ENCODE data around the gene CPB2.

The CPB2 gene

DNA sequence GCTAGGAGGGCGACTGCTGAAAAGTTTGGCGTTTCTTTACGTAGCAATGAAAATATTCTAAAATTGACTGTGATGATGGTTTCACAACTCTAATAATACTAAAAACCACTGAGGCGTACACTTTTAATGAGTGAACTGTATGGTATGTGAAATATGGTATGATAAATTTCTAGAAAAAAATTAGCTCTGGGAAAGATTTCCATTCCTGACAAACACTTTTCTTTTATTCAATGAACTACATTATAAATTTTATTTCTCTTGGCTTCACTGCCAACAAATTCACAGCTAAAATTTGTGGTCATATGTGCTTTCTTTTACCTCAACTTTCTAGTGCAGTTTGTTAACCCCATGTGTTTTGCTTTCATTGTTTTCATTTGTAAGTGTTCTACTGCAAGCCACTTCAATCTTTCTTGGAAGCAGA is 63.4 kb downstream of the CPB2 start:
- TF ChIP-seq, protein P1, sequence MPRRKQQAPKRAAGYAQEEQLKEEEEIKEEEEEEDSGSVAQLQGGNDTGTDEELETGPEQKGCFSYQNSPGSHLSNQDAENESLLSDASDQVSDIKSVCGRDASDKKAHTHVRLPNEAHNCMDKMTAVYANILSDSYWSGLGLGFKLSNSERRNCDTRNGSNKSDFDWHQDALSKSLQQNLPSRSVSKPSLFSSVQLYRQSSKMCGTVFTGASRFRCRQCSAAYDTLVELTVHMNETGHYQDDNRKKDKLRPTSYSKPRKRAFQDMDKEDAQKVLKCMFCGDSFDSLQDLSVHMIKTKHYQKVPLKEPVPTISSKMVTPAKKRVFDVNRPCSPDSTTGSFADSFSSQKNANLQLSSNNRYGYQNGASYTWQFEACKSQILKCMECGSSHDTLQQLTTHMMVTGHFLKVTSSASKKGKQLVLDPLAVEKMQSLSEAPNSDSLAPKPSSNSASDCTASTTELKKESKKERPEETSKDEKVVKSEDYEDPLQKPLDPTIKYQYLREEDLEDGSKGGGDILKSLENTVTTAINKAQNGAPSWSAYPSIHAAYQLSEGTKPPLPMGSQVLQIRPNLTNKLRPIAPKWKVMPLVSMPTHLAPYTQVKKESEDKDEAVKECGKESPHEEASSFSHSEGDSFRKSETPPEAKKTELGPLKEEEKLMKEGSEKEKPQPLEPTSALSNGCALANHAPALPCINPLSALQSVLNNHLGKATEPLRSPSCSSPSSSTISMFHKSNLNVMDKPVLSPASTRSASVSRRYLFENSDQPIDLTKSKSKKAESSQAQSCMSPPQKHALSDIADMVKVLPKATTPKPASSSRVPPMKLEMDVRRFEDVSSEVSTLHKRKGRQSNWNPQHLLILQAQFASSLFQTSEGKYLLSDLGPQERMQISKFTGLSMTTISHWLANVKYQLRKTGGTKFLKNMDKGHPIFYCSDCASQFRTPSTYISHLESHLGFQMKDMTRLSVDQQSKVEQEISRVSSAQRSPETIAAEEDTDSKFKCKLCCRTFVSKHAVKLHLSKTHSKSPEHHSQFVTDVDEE (CRISPR knock-in tag; IDR thresholded peaks at IDR 0.05) = no peak
- TF ChIP-seq, protein P2, sequence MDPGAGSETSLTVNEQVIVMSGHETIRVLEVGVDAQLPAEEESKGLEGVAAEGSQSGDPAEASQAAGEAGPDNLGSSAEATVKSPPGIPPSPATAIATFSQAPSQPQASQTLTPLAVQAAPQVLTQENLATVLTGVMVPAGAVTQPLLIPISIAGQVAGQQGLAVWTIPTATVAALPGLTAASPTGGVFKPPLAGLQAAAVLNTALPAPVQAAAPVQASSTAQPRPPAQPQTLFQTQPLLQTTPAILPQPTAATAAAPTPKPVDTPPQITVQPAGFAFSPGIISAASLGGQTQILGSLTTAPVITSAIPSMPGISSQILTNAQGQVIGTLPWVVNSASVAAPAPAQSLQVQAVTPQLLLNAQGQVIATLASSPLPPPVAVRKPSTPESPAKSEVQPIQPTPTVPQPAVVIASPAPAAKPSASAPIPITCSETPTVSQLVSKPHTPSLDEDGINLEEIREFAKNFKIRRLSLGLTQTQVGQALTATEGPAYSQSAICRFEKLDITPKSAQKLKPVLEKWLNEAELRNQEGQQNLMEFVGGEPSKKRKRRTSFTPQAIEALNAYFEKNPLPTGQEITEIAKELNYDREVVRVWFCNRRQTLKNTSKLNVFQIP (CRISPR knock-in tag; IDR thresholded peaks at IDR 0.05; ENCODE audit: borderline replicate concordance, low read depth) = no peak
- no peak for ATAC-seq

DNA sequence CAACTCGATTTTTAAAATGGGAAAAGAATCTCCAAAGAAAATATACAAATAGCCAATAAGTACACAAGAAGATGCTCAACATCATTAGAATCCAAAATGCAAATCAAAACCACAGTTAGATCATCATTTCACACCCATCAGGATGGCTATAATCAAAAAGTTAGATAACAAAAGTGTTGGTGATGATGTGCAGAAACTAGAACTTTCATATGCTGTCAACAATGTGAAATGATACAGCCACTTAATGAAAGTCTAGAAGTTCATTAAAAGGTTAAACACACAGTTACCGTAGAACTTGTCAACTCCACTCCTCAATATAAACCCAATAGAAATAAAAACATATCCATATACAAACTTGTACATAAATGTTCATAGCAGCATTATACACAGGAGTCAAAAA is 64.1 kb downstream of the CPB2 start:
- ATAC-seq = no peak
- no peak for TF ChIP-seq ZFP3 (CRISPR knock-in tag; IDR thresholded peaks at IDR 0.05)
- TF ChIP-seq TOX (CRISPR knock-in tag; IDR thresholded peaks at IDR 0.05; ENCODE audit: borderline replicate concordance) = no peak
- TF ChIP-seq GLIS3 (CRISPR knock-in tag; IDR thresholded peaks at IDR 0.05) = no peak
- TF ChIP-seq TCF4 (CRISPR knock-in tag; IDR thresholded peaks at IDR 0.05; ENCODE audit: borderline replicate concordance) = no peak
- no peak for TF ChIP-seq ARNTL (CRISPR knock-in tag; IDR thresholded peaks at IDR 0.05; ENCODE audit: borderline replicate concordance, low read depth)
- no peak for TF ChIP-seq ZC3H10 (CRISPR knock-in tag; IDR thresholded peaks at IDR 0.05)
- no peak for TF ChIP-seq ZFP30 (CRISPR knock-in tag; IDR thresholded peaks at IDR 0.05)
- TF ChIP-seq ISL1 (CRISPR knock-in tag; IDR thresholded peaks at IDR 0.05) = no peak

DNA sequence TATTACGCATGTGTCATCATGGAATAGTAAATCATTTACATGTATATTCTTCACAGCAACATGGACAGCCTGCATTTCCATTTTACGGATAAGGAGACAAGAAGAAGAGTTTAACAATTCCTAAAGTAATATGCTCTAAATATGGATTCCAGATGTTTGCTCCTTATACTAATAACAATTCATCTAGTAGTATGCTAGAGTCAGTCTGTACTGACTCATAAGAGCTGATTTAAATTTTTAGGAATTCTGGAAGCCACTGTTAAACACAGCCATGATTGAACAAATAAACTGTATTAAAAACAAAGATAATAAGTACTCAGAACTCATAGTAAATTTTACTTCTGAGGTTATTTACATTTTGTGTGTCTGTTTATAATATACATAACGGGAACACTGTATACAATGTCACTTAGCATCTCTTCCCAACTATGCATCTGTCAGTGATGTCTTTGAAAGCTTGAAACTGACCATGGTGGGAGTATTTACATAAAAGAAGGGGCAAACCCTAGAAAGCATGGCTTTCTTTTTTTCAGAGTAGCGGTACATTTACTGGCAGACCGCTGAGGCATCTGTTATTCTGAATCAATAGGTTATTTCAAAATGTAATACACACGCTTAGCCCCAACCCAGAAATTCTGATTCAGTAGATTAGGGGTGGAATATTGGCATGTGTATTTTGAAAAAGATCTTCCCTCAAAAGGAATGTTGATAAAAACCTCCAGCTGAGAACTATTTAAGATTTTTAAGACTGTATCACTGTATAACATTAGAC is 65.2 kb downstream of the CPB2 start:
- TF ChIP-seq SNAI2 (CRISPR knock-in tag; IDR thresholded peaks at IDR 0.05) (no peak), ISL1 (CRISPR knock-in tag; IDR thresholded peaks at IDR 0.05) (no peak)
- ATAC-seq = no peak

DNA sequence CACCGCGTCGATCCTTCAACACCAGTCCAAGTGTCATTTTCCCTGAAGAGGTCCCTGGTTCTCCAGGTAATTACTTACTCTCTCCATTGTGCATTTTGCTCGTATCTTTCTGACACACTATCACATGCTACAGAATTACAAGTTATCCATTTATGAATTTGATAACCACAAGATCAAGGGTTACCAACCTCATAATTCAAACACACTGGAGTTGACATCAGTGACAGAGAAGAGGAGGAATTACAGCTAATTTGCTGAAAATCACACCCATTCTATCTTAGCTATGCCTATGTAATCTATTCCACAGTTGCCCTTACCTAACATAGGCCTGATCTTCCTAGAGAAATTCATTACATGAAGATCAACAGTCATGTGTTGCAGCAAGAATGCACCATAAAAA is 66.5 kb downstream of the CPB2 start:
- no peak for ATAC-seq
- TF ChIP-seq TOX (CRISPR knock-in tag; IDR thresholded peaks at IDR 0.05; ENCODE audit: borderline replicate concordance) (no peak), ZFP30 (CRISPR knock-in tag; IDR thresholded peaks at IDR 0.05) (no peak), TCF4 (CRISPR knock-in tag; IDR thresholded peaks at IDR 0.05; ENCODE audit: borderline replicate concordance) (no peak), RARB (CRISPR knock-in tag; IDR thresholded peaks at IDR 0.05) (no peak), ZNF565 (CRISPR knock-in tag; conservative IDR thresholded peaks at IDR 0.05; ENCODE audit: low read depth) (no peak), ISL1 (CRISPR knock-in tag; IDR thresholded peaks at IDR 0.05) (no peak), ARNTL (CRISPR knock-in tag; IDR thresholded peaks at IDR 0.05; ENCODE audit: borderline replicate concordance, low read depth) (no peak), ESRRG (CRISPR knock-in tag; IDR thresholded peaks at IDR 0.05) (no peak), CSDC2 (CRISPR knock-in tag; IDR thresholded peaks at IDR 0.05) (no peak)
- TF ChIP-seq, protein P3, sequence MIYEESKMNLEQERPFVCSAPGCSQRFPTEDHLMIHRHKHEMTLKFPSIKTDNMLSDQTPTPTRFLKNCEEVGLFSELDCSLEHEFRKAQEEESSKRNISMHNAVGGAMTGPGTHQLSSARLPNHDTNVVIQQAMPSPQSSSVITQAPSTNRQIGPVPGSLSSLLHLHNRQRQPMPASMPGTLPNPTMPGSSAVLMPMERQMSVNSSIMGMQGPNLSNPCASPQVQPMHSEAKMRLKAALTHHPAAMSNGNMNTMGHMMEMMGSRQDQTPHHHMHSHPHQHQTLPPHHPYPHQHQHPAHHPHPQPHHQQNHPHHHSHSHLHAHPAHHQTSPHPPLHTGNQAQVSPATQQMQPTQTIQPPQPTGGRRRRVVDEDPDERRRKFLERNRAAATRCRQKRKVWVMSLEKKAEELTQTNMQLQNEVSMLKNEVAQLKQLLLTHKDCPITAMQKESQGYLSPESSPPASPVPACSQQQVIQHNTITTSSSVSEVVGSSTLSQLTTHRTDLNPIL (CRISPR knock-in tag; IDR thresholded peaks at IDR 0.05; ENCODE audit: low read depth) = no peak
- TF ChIP-seq, protein P2 (CRISPR knock-in tag; IDR thresholded peaks at IDR 0.05; ENCODE audit: borderline replicate concordance, low read depth) = no peak
- TF ChIP-seq, protein P4, sequence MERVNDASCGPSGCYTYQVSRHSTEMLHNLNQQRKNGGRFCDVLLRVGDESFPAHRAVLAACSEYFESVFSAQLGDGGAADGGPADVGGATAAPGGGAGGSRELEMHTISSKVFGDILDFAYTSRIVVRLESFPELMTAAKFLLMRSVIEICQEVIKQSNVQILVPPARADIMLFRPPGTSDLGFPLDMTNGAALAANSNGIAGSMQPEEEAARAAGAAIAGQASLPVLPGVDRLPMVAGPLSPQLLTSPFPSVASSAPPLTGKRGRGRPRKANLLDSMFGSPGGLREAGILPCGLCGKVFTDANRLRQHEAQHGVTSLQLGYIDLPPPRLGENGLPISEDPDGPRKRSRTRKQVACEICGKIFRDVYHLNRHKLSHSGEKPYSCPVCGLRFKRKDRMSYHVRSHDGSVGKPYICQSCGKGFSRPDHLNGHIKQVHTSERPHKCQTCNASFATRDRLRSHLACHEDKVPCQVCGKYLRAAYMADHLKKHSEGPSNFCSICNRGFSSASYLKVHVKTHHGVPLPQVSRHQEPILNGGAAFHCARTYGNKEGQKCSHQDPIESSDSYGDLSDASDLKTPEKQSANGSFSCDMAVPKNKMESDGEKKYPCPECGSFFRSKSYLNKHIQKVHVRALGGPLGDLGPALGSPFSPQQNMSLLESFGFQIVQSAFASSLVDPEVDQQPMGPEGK (CRISPR knock-in tag; IDR thresholded peaks at IDR 0.05; ENCODE audit: borderline replicate concordance) = no peak
